ENCODE measurements around the gene HMGB4.

Gene HMGB4

DNA sequence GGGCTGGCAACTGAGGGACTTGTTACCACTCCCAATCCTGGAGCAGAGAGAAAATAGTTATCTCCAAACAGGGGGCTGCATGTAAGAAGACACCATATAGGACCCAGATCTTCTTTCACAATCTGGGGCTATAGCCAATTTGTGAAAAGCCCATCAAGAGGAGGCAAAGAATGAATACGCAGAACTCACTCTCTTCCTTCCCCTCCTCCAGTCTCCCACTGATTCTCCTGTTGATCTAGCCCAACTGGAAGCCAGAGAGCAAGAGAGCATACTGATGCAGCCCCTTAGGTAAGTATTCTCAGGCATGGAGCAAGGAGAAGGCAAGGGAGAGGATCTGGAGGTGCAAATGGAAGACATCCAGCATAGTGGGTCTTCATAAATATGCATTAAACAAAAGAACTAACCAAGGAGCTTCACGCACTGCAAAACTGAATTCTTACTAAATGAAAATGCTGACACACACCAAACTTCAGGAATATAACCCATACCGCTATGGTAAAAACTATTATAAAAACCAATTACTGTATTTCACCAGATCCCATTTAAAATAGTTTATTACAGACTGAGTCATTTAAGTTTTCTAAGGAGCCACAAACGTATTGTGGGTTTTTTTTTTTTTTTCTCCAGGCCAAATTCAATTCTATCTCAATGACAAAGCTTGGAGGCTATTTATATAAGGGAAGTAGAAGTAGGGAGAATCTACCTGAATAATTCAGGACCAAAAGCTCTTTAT lies 15.5 kb upstream of the HMGB4 start:
- DNase-seq (ENCODE audit: low read depth in 4 of 4, low spot score in 1 of 4) = no peak

DNA sequence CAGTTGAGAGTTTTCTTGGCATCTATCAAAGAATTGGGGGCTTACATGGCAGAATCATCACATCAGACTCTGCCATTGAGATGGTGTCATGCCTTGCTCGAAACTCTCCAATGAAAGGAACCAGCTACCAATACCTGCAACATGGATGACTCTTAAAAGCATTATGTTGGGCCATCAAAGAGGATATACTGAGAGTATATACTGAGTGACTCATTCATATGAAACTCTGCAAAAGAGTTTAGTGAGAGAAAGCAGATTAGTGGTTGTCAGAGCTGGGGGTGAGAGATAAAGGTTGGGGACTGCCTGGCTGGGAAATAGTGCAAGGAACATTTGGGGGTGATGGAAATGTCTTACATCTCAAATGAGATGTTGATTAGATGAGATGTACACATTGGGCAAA lies 14.7 kb upstream of the HMGB4 start:
- no peak for DNase-seq (ENCODE audit: low read depth in 4 of 4, low spot score in 1 of 4)

- DNase-seq (ENCODE audit: low read depth in 4 of 4, low spot score in 1 of 4) = no peak
Observed at GRCh38 chr1:33850481-33850880, 13.4 kb upstream of the HMGB4 start.

DNA sequence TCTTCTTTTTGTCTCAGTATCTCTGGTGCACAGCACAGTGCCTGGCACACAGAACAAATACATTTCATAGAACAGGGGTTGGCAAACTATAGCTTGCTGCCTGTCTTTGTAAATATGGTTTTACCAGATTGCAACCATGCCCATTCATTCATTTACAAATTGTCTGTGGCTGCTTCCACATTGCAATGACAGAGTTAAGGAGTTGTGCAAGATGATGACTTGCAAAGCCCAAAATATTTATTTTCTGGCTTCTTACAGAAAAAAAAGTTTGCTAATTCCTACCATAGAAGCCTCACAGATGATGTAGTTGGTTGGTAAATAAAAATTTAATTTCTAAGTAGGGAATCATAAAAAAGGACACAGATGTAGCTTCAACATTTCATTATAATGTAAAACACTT lies 11.2 kb upstream of the HMGB4 start:
- DNase-seq (ENCODE audit: low read depth in 4 of 4, low spot score in 1 of 4) = no peak

DNA sequence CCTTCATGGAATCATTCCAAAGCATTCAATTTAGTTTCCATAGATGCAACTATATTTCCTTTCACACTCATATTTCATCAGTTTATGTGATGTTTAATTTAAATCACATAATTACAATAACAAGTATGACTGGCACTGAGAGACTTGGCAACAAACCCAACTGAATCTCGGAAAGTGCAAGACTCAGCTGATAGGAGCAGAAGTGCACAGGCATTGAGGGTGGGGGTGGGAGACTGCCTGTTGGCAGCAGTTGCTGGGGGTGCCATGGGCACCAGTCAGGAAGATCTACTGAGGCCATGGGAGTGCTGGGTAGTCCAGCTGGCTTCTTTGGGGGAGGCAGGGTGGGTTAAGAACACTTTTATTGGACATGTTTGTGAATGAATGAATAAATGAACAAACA lies 10.4 kb upstream of the HMGB4 start:
- DNase-seq (ENCODE audit: low read depth in 4 of 4, low spot score in 1 of 4) = no peak

- no peak for DNase-seq (ENCODE audit: low read depth in 4 of 4, low spot score in 1 of 4)
Observed at GRCh38 chr1:33854091-33854490, 9.8 kb upstream of the HMGB4 start.

- no peak for DNase-seq (ENCODE audit: low read depth in 4 of 4, low spot score in 1 of 4)
Observed at GRCh38 chr1:33860671-33861070, 3.2 kb upstream of the HMGB4 start.

GRCh38 chr1:33864460-33865389 lies 846 bp downstream of the HMGB4 start:
- DNase-seq (ENCODE audit: low read depth in 4 of 4, low spot score in 1 of 4) = no peak

- DNase-seq (ENCODE audit: low read depth in 4 of 4, low spot score in 1 of 4) = no peak
Observed at GRCh38 chr1:33866281-33866680, 2.4 kb downstream of the HMGB4 start.

DNA sequence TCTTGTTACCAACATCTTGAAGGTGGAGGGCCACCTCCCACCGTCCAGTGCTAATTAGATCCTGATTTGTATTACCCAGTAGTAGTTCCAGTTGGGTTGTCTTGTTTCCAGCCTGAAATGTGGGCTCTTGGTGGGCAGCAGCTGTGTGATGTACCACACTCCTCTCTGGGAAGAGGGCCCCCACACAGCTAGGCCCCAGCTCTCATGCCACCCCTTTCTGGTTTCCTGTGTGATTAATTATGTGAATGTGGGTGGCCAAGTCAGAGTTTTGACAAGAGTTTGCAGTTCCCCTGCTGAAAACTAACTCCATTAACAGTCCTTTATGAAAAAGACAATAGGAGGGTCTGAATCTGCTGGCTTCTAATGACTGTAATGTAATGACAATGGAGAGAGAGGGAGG lies 3.8 kb downstream of the HMGB4 start:
- DNase-seq (ENCODE audit: low read depth in 4 of 4, low spot score in 1 of 4) = no peak

DNA sequence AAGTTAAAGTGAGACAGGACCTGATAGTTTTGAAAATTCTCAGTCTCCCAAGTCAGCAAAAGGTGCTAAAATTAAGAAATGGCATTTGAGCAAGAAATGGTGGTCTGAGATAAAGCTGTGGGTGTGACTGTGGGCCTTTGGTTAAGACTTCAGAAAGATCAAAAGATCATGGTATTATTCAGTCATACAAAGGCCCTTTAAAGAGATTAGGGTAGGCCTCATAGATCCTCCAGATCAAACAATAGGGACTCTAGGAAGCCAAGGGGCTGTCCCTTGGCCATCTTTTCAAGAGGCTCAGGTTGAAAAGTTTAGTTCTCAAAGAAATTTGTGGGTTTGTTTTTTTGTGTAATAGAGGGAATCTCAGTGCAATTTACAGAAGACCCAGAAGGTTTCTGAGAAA lies 8.4 kb downstream of the HMGB4 start:
- DNase-seq (ENCODE audit: low read depth in 4 of 4, low spot score in 1 of 4) = no peak

- no peak for DNase-seq (ENCODE audit: low read depth in 4 of 4, low spot score in 1 of 4)
Observed at GRCh38 chr1:33872683-33873082, 8.8 kb downstream of the HMGB4 start.

GRCh38 chr1:33874636-33875035 lies 10.8 kb downstream of the HMGB4 start:
- DNase-seq (ENCODE audit: low read depth in 4 of 4, low spot score in 1 of 4) = no peak

- DNase-seq (ENCODE audit: low read depth in 4 of 4, low spot score in 1 of 4) = no peak
Observed at GRCh38 chr1:33875862-33876261, 12.0 kb downstream of the HMGB4 start.

GRCh38 chr1:33876970-33877650 lies 13.2 kb downstream of the HMGB4 start:
- DNase-seq (ENCODE audit: low read depth in 4 of 4, low spot score in 1 of 4) = no peak

- DNase-seq (ENCODE audit: low read depth in 4 of 4, low spot score in 1 of 4) = no peak
Observed at GRCh38 chr1:33878392-33878791, 14.5 kb downstream of the HMGB4 start.

DNA sequence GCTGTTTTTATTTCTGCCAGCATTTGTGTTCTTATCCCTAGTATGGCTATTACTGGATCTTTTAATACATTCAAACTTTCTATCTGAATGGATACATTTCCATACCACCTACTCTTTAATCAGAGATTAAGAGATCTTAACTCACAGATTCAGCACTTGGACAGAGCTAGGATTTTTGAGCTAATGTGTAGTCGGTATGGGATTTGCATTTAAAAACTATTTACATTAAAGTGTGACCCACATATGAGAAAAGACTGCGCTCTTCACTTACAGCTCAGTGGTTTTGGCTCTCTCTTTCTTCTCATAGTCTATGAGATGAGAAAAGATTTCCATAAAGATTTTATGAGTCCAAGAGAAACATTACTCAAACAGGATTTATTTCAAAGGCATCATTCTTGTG lies 16.4 kb downstream of the HMGB4 start:
- no peak for DNase-seq (ENCODE audit: low read depth in 4 of 4, low spot score in 1 of 4)

DNA sequence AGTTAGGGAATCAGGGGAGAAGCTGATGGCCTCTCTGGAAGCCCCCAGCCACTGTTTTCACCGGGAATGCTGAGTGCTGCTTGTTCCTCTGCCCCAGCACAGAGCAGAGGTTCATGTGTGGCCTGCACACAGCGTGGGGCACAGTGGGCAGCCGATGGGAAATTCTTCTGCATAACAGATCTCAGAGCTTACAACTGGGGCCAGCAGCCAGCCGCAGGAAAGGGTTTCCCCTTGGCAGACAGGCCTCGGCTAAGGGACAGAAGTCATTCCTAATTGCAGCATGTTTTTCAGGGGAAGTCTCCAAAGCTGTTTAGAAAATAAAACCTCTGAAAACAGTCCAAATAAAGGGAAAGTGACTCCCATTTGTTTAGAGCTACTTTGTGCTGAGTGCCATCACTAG lies 22.6 kb downstream of the HMGB4 start:
- DNase-seq (ENCODE audit: low read depth in 4 of 4, low spot score in 1 of 4) = no peak

DNA sequence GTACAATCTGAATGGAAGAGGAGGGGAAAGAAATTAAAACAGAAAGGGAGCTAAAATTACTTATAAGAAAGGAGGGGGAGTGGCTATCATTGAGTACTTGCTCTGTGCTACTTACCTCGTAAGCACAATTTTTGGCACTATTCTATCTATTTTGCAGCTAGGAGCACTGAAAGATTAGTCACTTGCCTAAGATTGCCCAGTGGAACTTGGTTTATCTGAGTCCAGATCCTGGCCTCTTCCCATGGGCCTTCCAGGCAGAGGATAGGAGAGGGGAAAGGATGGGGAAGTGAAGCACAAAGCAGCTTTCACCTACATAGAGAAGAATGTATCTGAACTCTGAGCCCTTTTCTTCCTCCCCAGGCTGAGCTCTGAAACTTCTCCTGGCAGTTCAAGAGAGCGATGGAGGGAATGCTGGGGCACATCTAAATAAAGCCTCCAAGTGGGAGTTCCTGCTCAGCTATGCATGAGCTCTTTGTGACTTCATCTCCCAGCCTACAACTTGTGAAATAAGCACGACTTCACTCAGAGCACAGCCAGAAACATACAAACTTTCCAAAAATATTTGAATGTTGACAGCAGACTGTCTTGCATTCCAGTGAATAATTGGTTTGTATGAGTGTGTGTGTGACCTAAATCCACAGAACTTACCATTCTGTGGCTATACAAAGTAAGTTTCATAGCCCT lies 29.4 kb downstream of the HMGB4 start:
- no peak for DNase-seq (ENCODE audit: low read depth in 4 of 4, low spot score in 1 of 4)

DNA sequence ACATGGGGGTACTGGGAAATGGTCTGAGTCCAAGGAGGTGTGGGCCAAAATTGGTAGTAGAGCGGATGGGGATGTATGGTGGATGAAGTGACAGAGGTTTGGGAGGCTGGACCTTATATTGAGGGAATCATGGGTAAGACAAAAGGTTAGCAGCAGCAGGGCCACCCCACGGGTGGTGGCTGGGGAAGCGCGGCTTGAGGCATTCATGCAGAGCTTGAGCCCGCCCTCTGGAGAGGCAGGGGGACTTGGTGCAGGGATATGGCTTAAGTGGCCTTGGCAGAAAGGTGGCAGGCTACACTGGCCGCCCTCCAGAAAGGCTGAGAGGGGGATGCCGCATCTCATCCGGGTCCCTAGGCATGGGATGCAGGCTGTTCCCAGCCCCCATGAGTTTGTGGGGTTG lies 31.5 kb downstream of the HMGB4 start:
- DNase-seq (ENCODE audit: low read depth in 4 of 4, low spot score in 1 of 4) = no peak

DNA sequence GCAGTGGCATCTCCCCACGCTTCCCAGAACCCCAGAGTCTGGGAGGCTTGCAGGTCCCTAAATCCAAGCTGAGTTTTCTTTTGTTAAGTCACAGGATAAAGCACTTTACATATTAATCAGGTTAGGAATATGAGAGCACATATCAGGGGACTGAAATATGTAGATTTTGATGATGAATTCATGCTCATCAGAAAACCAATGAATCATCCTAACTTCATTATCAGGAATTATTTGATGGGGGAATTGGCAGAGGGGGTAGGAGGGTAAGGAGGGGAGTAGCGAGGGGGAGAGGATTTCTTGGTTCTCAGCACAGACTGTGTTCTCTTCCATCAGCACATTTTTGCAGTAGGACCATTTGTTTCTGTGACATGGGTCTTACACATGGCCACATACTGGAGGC lies 32.1 kb downstream of the HMGB4 start:
- DNase-seq (ENCODE audit: low read depth in 4 of 4, low spot score in 1 of 4) = no peak
